Fibroblast of pulmonary artery (primary cell): ENCODE results near the gene LHB.
A peak's percentile ranks its signal among the peaks of the same experiment; 100 is the strongest.

ENCODE experiments used
- DNase-seq: peaks from one replicate; pipeline ENCODE4 v3.0.0-alpha.2; 2010; ENCODE audit warnings: low read depth
- H3K4me3 ChIP-seq: replicated peaks from 2 replicates; pipeline ENCODE4 v1.5.1; 2011; ENCODE audit warnings: low read depth, mild to moderate bottlenecking, control low read depth, low read length, moderate library complexity
- CTCF ChIP-seq: IDR thresholded peaks from 2 replicates; pipeline ENCODE4 v1.5.1; 2011; ENCODE audit warnings: mild to moderate bottlenecking, control low read depth, low read length, inconsistent platforms; ENCODE audit errors: missing control alignments

The LHB gene

GRCh38 chr19:48967346-48968178 is 49.3 kb downstream of the LHB start:
- DNase-seq = peak; percentile 90
- H3K4me3 ChIP-seq = peak overlapping the region; percentile 99
- TF ChIP-seq CTCF = no peak

- H3K4me3 ChIP-seq = peak overlapping the region; percentile 99
- DNase-seq = peak; percentile 40
- no peak for TF ChIP-seq CTCF
Observed at GRCh38 chr19:48966541-48967345, 50.1 kb downstream of the LHB start.
